Measurements from ENCODE around the gene LGALS9B.
"Not testable (repeated sequence)": the region's sequence is repeated elsewhere in the genome, so short reads cannot be mapped to it uniquely, and the experiment has no call there.

LGALS9B gene

DNA sequence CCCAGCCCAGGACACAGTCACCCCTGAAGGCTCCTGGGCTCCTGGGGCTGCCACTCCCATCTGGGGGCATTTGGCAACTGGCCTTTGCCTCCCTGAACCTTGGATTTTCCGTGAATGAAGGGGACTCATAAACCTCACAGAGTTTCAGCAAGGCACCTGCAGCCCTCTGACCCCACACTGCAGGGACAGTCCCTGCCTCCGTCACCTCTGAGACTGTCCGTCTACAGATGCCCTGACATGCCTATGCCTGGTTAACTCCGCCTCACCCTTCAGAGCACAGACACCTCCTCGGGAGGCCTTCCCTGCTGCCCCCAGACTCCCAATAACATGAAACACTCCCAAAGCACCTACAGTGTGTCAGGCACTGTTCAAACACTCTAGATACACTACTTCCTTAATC, 786 bp downstream of the LGALS9B start:
- DNase-seq: not testable (repeated sequence)

DNA sequence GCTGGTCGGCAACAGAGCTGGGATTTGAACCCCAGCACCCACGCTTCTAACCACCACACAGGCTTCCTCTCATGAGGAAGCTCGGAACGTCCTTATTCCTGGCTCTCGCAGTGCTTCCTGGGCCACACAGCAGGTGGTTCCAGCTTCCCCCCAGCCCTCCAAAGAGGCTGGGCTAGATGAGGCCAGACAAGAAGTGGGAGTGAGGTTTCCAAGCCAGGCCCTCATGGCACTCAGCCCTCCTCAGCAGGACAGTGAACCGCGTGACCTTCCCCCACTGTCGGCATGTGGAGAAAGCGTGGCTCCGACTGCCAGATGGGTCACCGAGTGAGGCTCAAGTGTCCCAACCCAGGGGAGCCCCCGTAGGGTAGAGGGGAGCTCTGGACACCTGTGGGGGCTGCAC, 1.8 kb downstream of the LGALS9B start:
- DNase-seq: not testable (repeated sequence)

DNA sequence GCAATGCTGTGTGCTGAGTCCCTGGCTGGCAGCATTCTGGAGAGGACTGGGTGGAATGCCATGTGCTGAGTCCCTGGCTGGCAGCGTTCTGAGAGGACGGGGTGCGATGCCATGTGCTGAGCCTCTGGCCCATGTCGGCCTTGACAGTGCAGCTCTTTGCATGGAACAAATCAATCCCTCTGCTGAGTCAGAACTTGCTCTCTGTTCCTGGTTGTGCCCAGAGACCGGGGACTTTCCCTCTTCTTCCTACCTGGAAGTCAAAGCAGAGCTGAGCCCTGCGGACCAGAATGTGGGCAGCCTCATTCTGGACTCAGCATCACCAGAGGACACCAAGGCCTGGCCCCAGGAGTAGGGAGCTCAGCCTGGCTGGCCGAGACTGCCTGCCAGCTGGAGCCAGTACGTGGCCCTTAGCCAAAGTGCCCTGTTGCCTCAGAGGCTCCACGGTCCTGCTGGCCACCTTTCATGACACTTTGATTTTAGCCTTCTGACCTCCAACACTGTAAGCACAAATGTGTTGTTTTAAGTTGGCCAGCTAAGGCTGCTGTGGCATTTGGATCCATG, 2.4 kb downstream of the LGALS9B start:
- DNase-seq: not testable (repeated sequence)

DNA sequence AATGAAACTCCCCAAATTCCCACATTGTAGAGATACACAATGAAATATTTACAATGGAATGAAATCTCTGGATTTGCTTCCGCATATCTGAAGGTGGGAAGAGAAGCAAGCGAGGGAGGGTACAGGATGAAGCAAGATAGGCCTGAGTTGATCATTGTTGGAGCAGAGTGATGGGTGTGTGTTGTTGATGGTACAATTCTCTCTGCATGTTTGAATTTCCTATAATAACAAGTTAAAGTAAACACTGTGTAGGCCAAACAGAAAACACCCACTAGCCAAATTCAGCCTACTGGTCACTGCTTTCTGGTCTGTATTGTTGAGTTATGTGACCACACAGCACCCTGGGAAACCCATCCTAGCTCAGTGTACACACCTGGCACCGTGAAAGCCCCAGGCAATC, 5.2 kb downstream of the LGALS9B start:
- not testable (repeated sequence) for DNase-seq

DNA sequence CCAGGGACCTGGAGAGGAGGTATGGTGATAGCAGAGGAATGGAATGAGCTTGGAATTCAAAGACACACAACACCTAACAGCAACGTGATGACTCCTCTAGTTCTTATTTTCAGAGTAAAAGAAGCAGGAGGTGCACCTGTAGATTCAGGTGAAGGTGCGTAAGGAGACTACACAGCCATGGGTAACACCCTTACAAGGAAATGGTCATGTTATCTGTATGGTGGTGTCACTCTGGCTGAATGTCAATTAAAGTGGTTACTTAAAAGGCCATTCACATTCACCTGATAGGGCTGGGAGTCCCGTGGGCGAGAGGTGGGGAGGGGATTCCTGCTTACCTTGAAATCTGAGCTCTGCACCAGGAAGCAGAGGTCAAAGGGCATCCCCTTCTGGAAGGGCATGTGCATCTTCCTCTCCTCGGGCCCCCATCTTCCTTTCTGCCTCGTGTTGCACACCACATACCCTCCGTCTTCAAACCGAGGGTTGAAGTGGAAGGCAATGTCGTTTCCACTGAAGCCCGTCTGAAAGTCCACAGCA, 9.4 kb downstream of the LGALS9B start:
- DNase-seq: not testable (repeated sequence)

DNA sequence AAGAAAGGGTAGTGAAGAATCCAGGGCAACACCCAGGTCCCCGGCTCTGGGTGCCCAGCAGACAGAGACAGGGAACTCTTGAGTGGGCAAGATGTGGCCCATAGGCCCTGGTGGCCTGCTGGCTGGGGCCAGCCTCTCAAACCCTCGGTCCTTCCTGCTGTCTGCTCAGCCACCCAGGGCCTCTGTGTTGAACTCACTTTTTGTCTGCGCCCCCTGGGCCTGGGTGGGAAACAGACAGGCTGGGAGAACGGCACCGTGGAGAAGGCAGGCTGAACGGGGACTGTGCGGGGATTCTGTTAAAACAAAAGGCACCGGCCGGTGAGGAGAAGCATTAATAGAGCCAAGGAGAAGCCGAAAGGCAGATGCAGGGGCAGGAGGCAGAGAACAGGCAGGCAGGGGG, 12.2 kb downstream of the LGALS9B start:
- not testable (repeated sequence) for DNase-seq

DNA sequence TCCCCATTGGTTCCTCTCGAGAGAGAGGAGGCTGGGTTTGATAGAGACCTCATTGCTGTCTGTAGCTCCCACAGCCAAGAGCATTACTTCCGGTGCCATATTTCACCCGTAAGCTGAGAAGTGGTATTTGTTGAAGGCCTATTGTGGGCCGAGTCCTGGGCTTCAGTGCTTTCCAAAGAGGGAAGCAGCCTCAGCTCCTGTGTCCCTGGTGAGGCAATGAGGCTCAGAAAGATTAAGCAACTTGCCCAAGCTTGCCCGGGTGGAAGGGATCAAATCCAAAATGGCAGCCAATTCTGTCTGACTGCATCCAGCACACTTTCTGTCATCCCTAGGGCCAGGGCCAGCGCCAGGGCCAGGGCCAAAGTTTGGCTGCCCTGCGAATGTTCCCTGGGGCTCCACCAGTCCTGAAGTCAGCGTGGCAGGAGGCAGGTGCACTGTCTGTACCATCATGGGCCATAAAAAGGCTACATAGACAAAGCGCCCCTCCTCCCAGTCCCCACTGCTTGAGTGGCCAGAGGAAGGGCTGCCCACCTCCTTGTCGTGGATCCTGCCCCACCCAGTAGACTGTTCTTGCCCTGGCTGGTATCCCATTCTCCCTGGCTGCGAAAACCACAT, 13.4 kb downstream of the LGALS9B start:
- DNase-seq: not testable (repeated sequence)

DNA sequence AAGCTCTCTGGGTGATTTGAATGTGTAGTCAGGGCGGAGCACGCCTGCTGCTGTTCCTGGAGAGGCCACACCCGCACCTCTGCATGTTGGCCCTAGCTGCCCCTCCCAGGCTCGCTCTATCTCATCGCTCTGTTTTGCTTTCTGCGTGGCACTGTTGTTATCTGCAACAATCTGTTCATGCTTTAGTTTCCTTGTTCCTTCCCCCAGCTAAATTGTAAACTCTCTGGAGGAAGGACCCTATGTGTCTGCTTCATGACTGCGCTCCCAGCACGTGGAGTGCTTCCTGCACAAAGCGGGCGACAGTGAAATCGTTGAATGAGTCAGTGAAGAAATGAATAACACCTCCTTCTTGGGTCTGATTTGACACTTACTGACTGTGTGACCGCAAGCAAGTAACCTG, 16.5 kb downstream of the LGALS9B start:
- not testable (repeated sequence) for DNase-seq

DNA sequence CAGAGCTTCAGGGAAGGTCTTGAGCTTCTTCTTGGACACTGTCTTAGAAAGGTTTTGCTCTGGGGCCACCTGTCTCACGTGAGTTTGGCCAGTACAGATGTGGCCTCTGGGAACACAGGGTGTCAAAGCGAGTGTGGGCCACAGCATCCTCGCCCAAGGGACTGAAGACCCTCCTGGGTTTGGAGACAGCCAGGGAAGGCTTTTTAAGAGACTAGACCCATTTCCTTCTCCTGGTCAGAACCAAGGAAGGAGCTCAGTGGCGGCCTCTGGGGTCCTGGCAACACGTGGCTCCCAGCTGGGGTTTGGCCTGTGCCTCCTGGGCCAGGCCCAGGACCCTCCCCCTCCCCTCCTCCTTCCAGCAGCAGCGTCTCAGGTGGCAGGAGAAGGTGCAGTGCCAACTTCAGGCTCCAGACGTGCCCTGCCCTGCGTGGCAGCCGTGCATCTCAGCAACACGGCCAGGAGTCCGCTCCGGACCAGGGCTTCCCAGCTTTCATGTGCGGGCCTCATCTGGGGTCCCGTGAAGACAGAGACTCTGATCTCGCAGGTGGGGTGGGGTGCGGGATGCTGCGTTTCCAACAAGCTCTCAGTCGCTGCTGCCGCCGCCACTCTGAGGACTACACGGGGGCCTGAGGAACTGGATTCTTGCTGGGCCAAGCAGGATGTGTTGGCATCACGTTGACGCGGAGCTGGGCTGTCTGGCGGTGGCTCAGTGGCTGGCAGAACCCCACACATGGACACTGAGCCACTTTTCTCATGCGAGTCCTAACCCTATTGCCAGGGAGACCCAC, 19.6 kb downstream of the LGALS9B start:
- not testable (repeated sequence) for DNase-seq

DNA sequence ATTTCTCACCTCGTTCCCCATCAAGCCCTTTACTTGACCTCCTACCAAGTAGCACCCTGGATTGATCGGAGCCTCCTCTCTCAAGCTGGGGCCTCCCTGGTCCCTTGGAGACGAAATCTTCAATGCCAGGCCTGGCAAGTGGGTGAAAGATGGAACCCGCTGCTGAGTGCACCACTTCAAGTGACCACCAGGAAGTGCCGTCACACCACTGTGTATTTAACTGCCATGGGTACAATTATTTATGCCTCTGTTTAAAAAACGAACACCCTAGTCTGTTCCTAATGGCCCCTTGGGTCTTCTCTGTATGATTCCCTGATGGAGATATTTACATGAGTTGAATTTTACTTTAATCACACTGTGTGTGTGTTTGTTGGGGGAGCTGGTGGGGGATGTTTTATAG, 20.4 kb downstream of the LGALS9B start:
- not testable (repeated sequence) for DNase-seq

DNA sequence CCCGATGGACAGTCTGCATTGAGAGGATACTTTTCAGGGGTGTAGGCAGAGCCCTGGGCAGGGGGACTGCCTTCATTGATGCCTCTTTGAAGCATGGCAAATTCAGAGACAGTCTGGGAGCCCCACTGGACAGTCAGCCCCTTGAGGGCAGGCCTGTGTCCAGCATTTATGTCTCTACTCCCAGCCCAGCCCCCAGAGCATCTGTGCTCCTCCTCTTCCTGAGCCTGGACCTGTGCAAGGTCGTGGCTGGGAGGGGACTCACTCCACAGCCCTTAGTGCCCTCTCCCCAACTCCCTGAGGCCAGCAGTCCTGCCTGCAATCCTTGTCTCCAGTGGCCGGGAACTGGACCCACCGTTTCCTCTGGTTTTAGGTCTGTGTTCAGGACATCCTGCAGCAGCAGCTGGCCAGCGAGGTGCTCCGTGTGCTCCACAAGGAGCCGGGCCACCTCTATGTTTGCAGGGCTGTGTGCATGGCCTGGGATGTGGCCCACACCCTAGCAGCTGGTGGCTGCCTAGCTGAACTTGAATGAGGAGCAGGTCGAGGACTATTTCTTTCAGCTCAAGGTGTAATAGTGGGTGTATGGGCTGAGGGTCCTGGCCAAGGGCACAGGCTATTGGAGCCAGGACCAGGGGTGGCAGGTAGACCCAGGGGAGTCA, 22.6 kb downstream of the LGALS9B start:
- not testable (repeated sequence) for DNase-seq

DNA sequence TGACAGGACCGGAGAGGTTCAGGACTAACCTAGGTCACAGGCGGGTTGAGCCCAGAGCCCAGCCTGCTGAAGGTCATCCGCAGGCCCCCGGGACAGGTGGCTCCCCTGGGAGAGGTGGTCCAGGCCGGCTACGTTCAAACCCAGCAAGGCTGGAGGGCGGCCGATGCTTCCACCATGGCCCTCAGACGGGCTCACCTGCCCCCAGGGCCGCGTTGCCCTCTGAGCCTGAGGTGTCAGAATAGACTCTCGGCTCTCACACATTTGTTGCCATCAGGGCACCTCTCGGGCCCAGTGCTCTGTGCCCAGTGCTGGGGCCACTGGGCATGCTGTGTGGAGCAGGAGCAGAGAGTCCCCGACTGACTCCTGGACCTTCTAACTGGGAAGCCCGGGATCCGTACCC, 23.2 kb downstream of the LGALS9B start:
- DNase-seq: not testable (repeated sequence)

DNA sequence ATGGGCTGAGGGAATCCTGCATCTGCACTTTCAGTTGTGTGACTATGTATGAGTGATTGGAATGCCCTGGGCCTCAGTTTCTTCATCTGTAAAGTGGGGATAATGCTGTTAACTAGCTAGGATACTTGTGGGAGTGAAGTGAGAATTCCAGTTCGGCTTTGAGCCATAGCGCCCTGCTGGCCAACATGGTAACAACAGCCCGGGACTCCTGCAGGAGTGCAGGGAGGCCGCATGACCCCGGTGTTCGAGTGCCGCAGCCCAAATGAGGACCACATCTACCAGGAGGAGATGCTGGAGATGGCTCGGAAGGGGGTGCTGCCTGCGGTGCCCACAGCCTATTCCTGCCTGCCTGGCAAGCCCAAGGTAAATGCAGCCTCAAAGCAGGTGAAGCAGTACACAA, 23.7 kb downstream of the LGALS9B start:
- DNase-seq: not testable (repeated sequence)

DNA sequence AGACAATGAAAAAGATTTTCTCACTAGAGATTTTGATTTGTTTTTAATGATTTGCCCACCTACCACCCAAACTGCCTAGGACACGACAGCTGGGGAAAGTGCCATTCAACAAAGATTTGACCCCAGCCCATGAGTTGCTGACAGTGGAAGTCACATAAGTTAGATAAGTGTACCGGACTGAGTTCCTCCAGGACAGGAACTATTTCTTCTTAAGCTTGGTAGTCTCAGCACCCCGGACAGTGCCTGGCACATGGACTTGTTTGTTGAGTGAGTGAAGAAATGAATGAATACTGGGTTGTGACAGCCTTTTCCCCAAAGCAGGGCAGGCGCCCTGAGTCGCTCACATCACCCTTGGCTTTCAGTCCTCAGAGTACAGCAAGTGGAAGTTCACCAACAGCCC, 26.7 kb downstream of the LGALS9B start:
- DNase-seq: not testable (repeated sequence)

DNA sequence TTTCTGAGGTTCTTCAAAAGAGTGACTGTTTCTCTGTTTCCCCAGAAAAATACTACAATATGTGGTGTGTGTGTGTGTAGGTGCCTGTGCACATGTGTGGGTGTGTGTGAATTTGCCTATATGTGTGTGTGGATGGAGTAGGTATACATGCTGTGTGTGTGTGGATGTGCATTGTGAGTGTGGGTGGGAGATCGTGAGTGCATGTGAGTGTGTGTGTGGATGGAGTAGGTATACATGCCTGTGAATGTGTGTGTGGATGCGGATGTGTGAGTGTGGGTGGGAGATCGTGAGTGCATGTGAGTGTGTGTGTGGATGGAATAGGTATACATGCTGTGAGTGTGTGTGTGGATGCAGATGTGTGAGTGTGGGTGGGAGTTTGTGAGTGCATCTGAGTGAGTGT, 32.2 kb downstream of the LGALS9B start:
- not testable (repeated sequence) for DNase-seq

DNA sequence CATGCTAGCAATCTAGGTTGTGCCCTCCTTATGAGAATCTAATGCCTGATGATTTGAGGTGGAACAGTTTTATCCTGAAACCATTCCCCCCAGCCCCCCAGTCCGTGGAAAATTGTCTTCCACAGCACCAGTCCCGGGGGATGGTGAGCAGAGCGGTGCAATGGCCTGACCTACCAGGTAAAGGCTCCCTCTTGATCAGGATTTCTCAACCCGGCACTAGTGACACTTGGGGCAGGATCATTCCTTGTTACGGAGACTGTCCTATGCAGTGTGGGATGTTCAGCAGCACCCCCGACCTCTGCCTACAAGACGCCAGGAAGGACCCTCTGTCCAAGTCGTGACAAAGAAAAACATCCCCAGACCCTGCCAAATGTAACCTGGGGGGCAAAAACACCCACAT, 34.0 kb downstream of the LGALS9B start:
- not testable (repeated sequence) for DNase-seq

DNA sequence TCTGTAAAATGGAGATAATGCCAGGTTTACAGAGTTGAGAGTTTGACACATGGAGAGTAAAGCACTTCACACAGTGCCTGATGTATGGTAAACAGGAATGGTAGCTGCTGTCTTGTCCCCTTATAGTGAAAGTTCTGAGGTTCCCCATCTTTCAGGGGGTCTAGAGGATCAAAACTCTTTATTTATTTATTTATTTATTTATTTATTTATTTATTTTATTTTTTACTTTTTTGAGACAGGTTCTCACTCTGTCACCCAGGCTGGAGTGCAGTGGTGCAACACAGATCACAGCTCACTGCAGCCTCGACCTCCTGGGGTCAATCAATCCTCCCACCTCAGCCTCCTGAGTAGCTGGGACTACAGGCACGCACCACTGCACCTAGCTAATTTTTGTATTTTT, 40.1 kb downstream of the LGALS9B start:
- DNase-seq: not testable (repeated sequence)

DNA sequence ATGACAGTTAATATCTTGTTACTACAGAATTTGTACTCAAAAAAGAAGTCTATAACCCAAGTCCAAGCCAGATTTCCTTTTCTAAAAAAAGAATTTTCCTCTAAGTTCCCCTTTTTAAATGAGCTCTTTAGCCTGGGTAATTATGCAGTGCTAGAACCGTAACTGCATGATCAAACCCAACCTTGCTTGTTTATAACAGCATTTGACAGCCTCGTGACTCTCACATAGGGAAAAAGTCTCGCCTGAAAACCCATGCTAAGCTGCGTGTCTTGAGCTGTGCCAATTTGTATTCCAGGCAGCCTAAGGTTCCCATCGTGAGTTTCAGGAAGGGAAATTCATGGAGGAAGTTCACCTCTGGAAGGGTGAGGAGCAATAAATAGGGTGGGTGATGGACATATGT, 44.5 kb downstream of the LGALS9B start:
- not testable (repeated sequence) for DNase-seq

DNA sequence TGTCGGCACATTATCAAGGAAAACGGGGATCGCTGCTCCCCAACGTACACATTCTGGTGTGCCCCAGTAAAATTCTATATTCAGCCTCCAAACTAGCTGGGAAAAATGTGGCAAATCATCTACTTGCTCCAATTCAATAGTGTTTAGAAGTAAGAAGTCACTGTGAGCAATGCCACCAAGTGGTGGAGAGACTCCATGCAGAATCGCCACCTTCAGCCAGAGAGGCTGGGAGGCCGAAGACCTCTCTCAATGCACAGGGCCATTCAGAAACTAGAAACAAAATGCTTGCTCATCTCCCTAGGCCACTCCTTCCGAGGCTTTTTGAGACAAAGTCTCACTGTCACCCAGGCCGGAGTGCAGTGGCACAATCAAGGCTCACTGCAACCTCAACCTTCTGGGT, 48.5 kb downstream of the LGALS9B start:
- DNase-seq: not testable (repeated sequence)

DNA sequence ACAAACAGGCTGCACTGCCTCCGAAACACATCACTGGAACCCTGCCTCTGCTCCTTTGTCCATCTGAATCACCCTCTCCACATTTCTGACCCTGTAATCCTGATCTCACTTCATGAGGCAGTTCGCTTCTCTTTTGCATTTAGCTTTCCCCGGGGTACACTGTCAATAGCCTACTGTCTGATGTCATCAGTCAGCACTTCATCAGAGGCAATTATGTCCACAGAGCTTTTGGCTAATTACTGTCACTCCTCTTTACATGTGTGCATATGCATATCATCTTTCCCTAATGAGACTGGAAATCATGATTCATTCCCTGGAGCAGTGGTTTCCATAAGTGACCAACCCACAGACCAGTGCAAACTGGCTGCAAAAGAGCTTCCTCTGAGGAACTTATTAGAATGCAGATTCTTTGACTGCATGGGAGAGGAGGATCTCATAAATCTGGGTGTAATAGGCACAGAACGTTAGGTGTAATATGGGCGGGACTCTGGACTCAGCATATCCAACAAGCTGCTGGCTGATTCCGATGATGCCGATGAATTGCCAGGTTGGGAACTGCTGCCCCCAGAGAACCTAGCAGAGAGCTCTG, 49.8 kb downstream of the LGALS9B start:
- DNase-seq: not testable (repeated sequence)

DNA sequence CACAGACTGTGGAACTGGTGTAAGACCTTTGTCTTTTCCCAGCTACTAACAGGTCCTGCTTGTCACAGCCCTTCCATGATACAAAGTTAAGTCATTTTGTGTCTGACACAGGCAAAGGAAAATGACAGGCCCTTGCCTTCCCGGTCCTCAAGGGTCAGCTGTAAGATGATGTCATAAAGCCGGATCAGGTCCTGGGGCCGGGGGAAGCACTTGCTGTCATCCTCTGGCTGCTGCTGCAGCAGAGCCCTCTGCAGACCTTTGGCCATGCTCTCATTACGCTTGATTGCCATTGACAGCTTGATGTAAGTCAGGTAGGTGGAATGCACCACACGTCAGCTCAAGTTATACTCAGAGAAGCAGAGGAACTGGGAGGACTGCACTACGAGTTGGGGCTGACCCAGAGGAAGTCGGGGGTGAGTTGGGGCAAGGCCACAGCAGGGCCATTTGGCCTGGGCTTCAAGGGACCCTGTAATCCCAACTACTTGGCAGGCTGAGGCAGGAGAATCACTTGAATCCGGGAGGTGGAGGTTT, 50.9 kb downstream of the LGALS9B start:
- DNase-seq: not testable (repeated sequence)

DNA sequence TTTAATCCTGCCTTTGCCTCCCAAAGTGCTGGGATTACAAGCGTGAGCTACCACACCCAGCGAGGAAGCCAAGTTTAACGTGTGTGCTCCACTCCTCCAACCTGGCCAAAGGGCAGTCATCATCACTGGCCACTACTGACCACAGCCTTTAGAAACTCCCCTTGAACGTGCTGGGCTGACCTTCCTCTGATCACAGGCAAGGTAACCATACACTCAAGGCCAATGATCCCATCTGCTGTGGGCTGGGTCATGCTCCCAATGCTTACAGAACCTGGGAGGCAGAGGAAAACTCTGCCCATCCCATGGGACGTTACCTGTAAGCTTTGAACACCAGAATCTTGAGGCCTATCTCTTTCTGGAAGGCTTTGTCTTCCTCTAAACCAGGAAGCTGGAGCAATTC, 51.9 kb downstream of the LGALS9B start:
- DNase-seq: not testable (repeated sequence)
